ENCODE data around the gene MYOG.

The MYOG gene

GRCh38 chr1:203036537-203036936, 49.3 kb downstream of the MYOG start:
- TF ChIP-seq CTCF (IDR thresholded peaks at IDR 0.05; ENCODE audit: low read depth, low read length), result no peak
- Histone ChIP-seq H3K9me3 (ENCODE audit: severe bottlenecking) (no peaks in the 10 kb centered on the region), H3K4me3 (ENCODE audit: low read depth, low read length) (no peak overlapping the region), H3K27ac (peak overlapping the region; percentile 34), H3K27me3 (ENCODE audit: insufficient read depth, low read depth, severe bottlenecking) (no peaks in the 10 kb centered on the region), H3K36me3 (peaks cover 29% of the 10 kb centered on the region)
- DNase-seq, result peak; percentile 39

DNA sequence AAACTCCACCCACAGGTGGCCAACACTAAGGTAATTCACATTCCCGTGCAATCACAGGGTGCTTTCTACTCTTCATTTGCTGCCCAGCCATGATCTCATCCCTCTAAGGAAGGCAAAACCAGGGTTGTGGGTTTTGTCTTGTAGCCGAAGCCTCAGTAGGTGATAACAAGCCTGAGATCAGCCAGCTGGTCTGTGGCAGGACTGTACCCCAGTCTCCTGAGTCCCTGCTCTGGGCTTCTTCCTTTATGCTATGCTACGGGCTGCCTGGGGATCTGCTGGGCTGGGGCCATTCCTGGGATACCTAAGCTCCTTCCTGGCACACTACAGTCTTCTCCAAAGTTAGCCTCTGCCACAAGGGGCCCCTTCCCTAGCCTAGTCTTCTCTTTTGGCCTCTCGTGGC, 49.7 kb downstream of the MYOG start:
- peak; percentile 33 for DNase-seq
- peaks cover 30% of the 10 kb centered on the region for H3K36me3 ChIP-seq
- H3K9me3 ChIP-seq (ENCODE audit: severe bottlenecking), result no peaks in the 10 kb centered on the region
- H3K27ac ChIP-seq, result peak overlapping the region; percentile 34
- H3K4me3 ChIP-seq (ENCODE audit: low read depth, low read length), result no peak overlapping the region
- no peaks in the 10 kb centered on the region for H3K27me3 ChIP-seq (ENCODE audit: insufficient read depth, low read depth, severe bottlenecking)
- TF ChIP-seq CTCF (IDR thresholded peaks at IDR 0.05; ENCODE audit: low read depth, low read length), result no peak

GRCh38 chr1:203035111-203036000, 50.5 kb downstream of the MYOG start:
- Histone ChIP-seq H3K27ac (peak overlapping the region; percentile 34), H3K36me3 (peaks cover 30% of the 10 kb centered on the region), H3K9me3 (ENCODE audit: severe bottlenecking) (no peaks in the 10 kb centered on the region), H3K27me3 (ENCODE audit: insufficient read depth, low read depth, severe bottlenecking) (no peaks in the 10 kb centered on the region), H3K4me3 (ENCODE audit: low read depth, low read length) (no peak overlapping the region)
- peak; percentile 49 for DNase-seq
- TF ChIP-seq CTCF (IDR thresholded peaks at IDR 0.05; ENCODE audit: low read depth, low read length), result 0 out of 2 replicates have a peak, but pooled peaks have one; percentile 12

DNA sequence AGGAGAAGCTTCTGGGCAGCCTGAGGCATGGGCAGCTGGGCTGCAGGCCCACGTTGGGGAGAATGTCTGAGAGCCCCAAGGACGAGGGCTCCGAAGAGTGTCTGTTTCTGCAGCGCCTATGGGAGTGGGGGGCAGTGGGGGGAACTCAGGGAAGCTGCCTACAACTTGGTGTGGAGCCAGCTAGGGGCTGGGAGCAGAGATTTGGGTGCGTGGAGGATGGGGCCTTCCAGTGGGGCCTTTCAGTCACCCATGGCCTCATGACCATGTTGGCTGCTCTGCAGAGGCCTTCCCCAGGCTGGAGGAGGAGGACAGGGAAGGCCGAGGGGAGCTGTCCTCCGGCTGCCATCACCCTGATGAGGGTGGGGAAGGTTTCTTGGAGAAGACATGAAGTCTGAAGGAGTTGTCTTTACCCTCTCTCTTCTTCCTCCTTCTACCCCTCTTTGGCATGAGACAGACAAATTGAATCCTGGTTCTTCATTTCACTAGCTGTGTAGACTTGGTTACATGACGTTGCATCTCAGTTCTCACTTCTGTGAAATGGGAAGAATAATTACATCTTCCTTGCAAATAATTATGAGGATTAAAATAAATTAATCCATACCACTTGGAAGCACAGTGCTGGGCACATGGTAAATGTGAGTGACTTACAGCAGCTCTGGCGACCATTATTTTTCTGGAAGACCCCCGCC, 51.2 kb downstream of the MYOG start:
- Histone ChIP-seq H3K36me3 (peaks cover 30% of the 10 kb centered on the region), H3K4me3 (ENCODE audit: low read depth, low read length) (no peak overlapping the region), H3K9me3 (ENCODE audit: severe bottlenecking) (no peaks in the 10 kb centered on the region), H3K27me3 (ENCODE audit: insufficient read depth, low read depth, severe bottlenecking) (no peaks in the 10 kb centered on the region), H3K27ac (no peak overlapping the region)
- no peak for DNase-seq
- no peak for TF ChIP-seq CTCF (IDR thresholded peaks at IDR 0.05; ENCODE audit: low read depth, low read length)

- no peak for TF ChIP-seq CTCF (IDR thresholded peaks at IDR 0.05; ENCODE audit: low read depth, low read length)
- DNase-seq, result no peak
These were observed 51.9 kb downstream of the MYOG start for GRCh38 chr1:203033917-203034316.

More at GRCh38 chr1:203033917-203034316, 51.9 kb downstream of the MYOG start:
- Histone ChIP-seq H3K36me3 (peaks cover 24% of the 10 kb centered on the region), H3K27me3 (ENCODE audit: insufficient read depth, low read depth, severe bottlenecking) (no peaks in the 10 kb centered on the region), H3K4me3 (ENCODE audit: low read depth, low read length) (no peak overlapping the region), H3K9me3 (ENCODE audit: severe bottlenecking) (no peaks in the 10 kb centered on the region), H3K27ac (no peak overlapping the region)

All from WERI-Rb-1 (cell line).